GM12878 (cell line): ENCODE measurements around the gene GPR78. TPM values are rescaled to one million over a fixed set of nuclear protein-coding genes. Genes with fewer than 3 reads are reported as not detected.

Experiments used
- ATAC-seq: fragments of 200-7000 bp; cut with Tn5 transposase; 3 replicates; pipeline ENCODE4 v1.9.1; 2020; ENCODE audit warnings: mild to moderate bottlenecking, moderate library complexity
- BruUV-seq: library from RNA; stranded (reverse); fragments of 400-500 nt; replicated peaks from 2 replicates; lab custom pipeline; 2021; lab: Mats Ljungman, UMichigan
- CTCF ChIA-PET: fragments of 300-600 bp; sonication (Branson Sonifier 250); formaldehyde crosslinking; extraction: SDS; loops from one replicate; lab custom pipeline; 2021; ENCODE audit warnings: inconsistent platforms; lab: Yijun Ruan, JAX
- POLR2A ChIA-PET: fragments of 350-600 bp; formaldehyde crosslinking; extraction: SDS; loops from one replicate; lab custom pipeline; 2021; ENCODE audit warnings: inconsistent platforms; lab: Charles Lee
- RAD21 ChIA-PET: fragments of 300-600 bp; sonication (Branson Sonifier 250); formaldehyde crosslinking; loops from one replicate; lab custom pipeline; 2023; ENCODE audit warnings: antibody characterized with exemption; ENCODE audit not compliant: unreplicated experiment; lab: Charles Lee
- SMC1A ChIA-PET: fragments of 300-600 bp; sonication (Branson Sonifier 250); formaldehyde crosslinking; loops from one replicate; lab custom pipeline; 2023; ENCODE audit not compliant: unreplicated experiment, uncharacterized antibody; lab: Charles Lee
- DNase-seq: peaks from one replicate; pipeline ENCODE4 v3.0.0-alpha.2; 2011; ENCODE audit warnings: low read depth, low spot score
- FAIRE-seq: peaks from 3 replicates; lab custom pipeline; 2011; peaks lifted over from hg19 to GRCh38; lab: Jason Lieb, UNC
- H2AFZ ChIP-seq: 2 replicates; pipeline ENCODE4 v1.6.0; 2011; ENCODE audit warnings: low read depth, low read length, control low read depth; ENCODE audit not compliant: control insufficient read depth
- H3K27ac ChIP-seq: 2 replicates; pipeline ENCODE4 v1.5.1; 2011; ENCODE audit warnings: control low read depth; ENCODE audit not compliant: control insufficient read depth, insufficient read depth
- H3K27me3 ChIP-seq, 2 experiments: replicated peaks in 1 of 2; 2 replicates each; pipeline versions ENCODE4 v1.6.0 to v1.6.1; 2011; ENCODE audit warnings: low read length in 1 of 2; ENCODE audit not compliant: control insufficient read depth in 2 of 2, insufficient read depth in 2 of 2
- H3K36me3 ChIP-seq, 2 experiments: 2 replicates each; pipeline ENCODE4 v1.5.1; 2011; ENCODE audit warnings: low read length in 1 of 2; ENCODE audit not compliant: control insufficient read depth in 2 of 2, insufficient read depth in 2 of 2
- H3K4me1 ChIP-seq: 2 replicates; pipeline ENCODE4 v1.6.1; 2011; ENCODE audit warnings: mild to moderate bottlenecking, low read length, moderate library complexity, mixed read lengths; ENCODE audit not compliant: control insufficient read depth, insufficient read depth
- H3K4me2 ChIP-seq: 2 replicates; pipeline ENCODE4 v1.6.0; 2011; ENCODE audit warnings: control low read depth; ENCODE audit not compliant: control insufficient read depth, insufficient read depth
- H3K4me3 ChIP-seq: fragments of 200-600 bp; sonication (generic); 2 replicates; pipeline ENCODE4 v1.5.1; 2016
- H3K79me2 ChIP-seq: 2 replicates; pipeline ENCODE4 v1.6.0; 2011; ENCODE audit warnings: low read length; ENCODE audit not compliant: control insufficient read depth, insufficient read depth
- H3K9ac ChIP-seq: 2 replicates; pipeline ENCODE4 v1.8.0; 2011; ENCODE audit warnings: low read length, control low read depth, mixed read lengths; ENCODE audit not compliant: control insufficient read depth, insufficient read depth
- H3K9me3 ChIP-seq: replicated peaks from 3 replicates; pipeline ENCODE4 v1.5.1; 2011; ENCODE audit warnings: mild to moderate bottlenecking, low read length; ENCODE audit not compliant: control insufficient read depth, insufficient read depth
- H4K20me1 ChIP-seq: 2 replicates; pipeline ENCODE4 v1.6.0; 2011; ENCODE audit not compliant: control insufficient read depth, insufficient read depth
- MAX ChIP-seq: IDR thresholded peaks from 2 replicates; pipeline ENCODE4 v1.6.1; 2012; ENCODE audit warnings: low read depth, low read length, improper control_type of control experiment
- MTA3 ChIP-seq: IDR thresholded peaks from 2 replicates; pipeline ENCODE4 v1.6.1; 2012; ENCODE audit warnings: low read length, inconsistent platforms, borderline replicate concordance
- NFYB ChIP-seq: IDR thresholded peaks from 2 replicates; pipeline ENCODE4 v1.6.1; 2011; ENCODE audit warnings: low read depth, mild to moderate bottlenecking, low read length, improper control_type of control experiment, moderate library complexity; ENCODE audit not compliant: insufficient read depth
- POLR2AphosphoS2 ChIP-seq: IDR thresholded peaks from 2 replicates; pipeline ENCODE4 v1.6.1; 2011; ENCODE audit warnings: low read depth, mild to moderate bottlenecking, low read length, improper control_type of control experiment, moderate library complexity
- SIX5 ChIP-seq: IDR thresholded peaks from 2 replicates; pipeline ENCODE4 v1.6.1; 2011; ENCODE audit warnings: mild to moderate bottlenecking, low read depth, low read length, moderate library complexity; ENCODE audit not compliant: severe bottlenecking
- SKIL ChIP-seq: fragments of 450-650 bp; IDR thresholded peaks from 2 replicates; pipeline ENCODE4 v1.6.1; 2017; ENCODE audit warnings: mild to moderate bottlenecking, low read depth, inconsistent platforms; ENCODE audit not compliant: poor library complexity, severe bottlenecking
- SMAD5 ChIP-seq: IDR thresholded peaks from 2 replicates; pipeline ENCODE4 v1.6.1; 2016; ENCODE audit warnings: antibody characterized with exemption, low read depth
- SMC3 ChIP-seq: IDR thresholded peaks from 2 replicates; pipeline ENCODE4 v1.6.1; 2011; ENCODE audit warnings: low read length, improper control_type of control experiment, borderline replicate concordance
- TARDBP ChIP-seq: IDR thresholded peaks from 2 replicates; pipeline ENCODE4 v1.6.1; 2016; ENCODE audit warnings: borderline replicate concordance
- TCF3 ChIP-seq: IDR thresholded peaks from 2 replicates; pipeline ENCODE4 v1.6.1; 2012; ENCODE audit warnings: low read depth, mild to moderate bottlenecking, low read length, borderline replicate concordance; ENCODE audit not compliant: insufficient read depth
- ZBTB4 ChIP-seq: fragments of 450-650 bp; formaldehyde crosslinking; IDR thresholded peaks from 2 replicates; pipeline ENCODE4 v1.4.0; 2022; ENCODE audit warnings: mild to moderate bottlenecking, moderate library complexity
- ZBTB40 ChIP-seq: fragments of 450-650 bp; IDR thresholded peaks from 2 replicates; pipeline ENCODE4 v1.6.1; 2016; ENCODE audit warnings: mild to moderate bottlenecking, moderate library complexity, borderline replicate concordance
- ZNF24 ChIP-seq: fragments of 450-650 bp; IDR thresholded peaks from 2 replicates; pipeline ENCODE4 v1.6.1; 2017; ENCODE audit warnings: antibody characterized with exemption, mild to moderate bottlenecking
- ZNF274 ChIP-seq: IDR thresholded peaks from one replicate; pipeline ENCODE4 v1.8.0; 2011; ENCODE audit not compliant: insufficient read length, insufficient read depth
- WGBS: methylation state at CpG from one replicate; pipeline ENCODE4 v1.1.6; 2016; ENCODE audit warnings: low lambda C conversion rate; ENCODE audit not compliant: insufficient replicate concordance, insufficient coverage; ENCODE audit errors: missing lambda C conversion rate; 5-methylcytosine and 5-hydroxymethylcytosine counted together
- in situ Hi-C: fragments of 300-500 bp; cut with MboI; formaldehyde crosslinking; loops from 9 replicates; pipeline ENCODE4 v1.14.3; 2018; ENCODE audit warnings: mixed read lengths
- intact Hi-C: fragments of 100-400 bp; cut with micrococcal nuclease; formaldehyde crosslinking; loops from one replicate; pipeline ENCODE4 v1.14.2; 2022; ENCODE audit not compliant: unreplicated experiment
- polyA plus RNA-seq, 11 experiments: library from polyadenylated mRNA; depleted of rRNA in 4 of 11; unstranded in 6 of 11; stranded (reverse) in 5 of 11; fragments of >200 nt; fragmentation: Nextera tagmentation in 4 of 11; fragmentation: Illumina TruSeq in 1 of 11; extraction: Ambion mirVana in 4 of 11; extraction: Trizol in 1 of 11; gene quantifications; 1 replicate in 1 of 11; 2 replicates in 10 of 11; pipeline versions ENCODE4 v1.2.1 to v1.2.3, GENCODE V29; 2011 to 2016; ENCODE audit warnings: inconsistent platforms in 2 of 11, missing spikeins in 2 of 11, low read depth in 1 of 11
- total RNA-seq, 4 experiments: library from RNA; depleted of rRNA in 3 of 4; stranded (reverse); fragments of >200 nt in 3 of 4; fragmentation: Illumina TruSeq in 1 of 4; extraction: Trizol in 1 of 4; gene quantifications; 2 replicates each; pipeline versions ENCODE4 v1.2.1 to v1.2.3, GENCODE V29; 2013 to 2021

GPR78 gene
- total and polyA plus RNA-seq, 10 of the 15 experiments (the other 5 are each of a cell fraction or from before 2014, with no cell fraction given): 0.03 TPM; not detected in 9

GRCh38 chr4:8542776-8543525, 37.2 kb upstream of the GPR78 start:
- ATAC-seq: no peak
- no peak overlapping the region for H3K9ac ChIP-seq
- TF ChIP-seq ZNF274 (no peak), MTA3 (no peak), SMC3 (no peak), POLR2AphosphoS2 (no peak), TCF3 (no peak), ZBTB4 (no peak), ZNF24 (no peak), MAX (no peak), ZBTB40 (no peak), TARDBP (no peak), SIX5 (no peak), SMAD5 (no peak), NFYB (no peak), SKIL (no peak)

More at GRCh38 chr4:8542776-8543525, 37.2 kb upstream of the GPR78 start:
- 64% methylated on average over 12 of the region's 16 CpGs for WGBS
- BruUV-seq: no TSS peak
- Histone ChIP-seq H2AFZ (no peak overlapping the region), H4K20me1 (no peaks in the 10 kb centered on the region), H3K27me3 (no peaks in the 10 kb centered on the region), H3K36me3 (no peaks in the 10 kb centered on the region), H3K27ac (no peak overlapping the region), H3K4me3 (no peak overlapping the region), H3K4me1 (peaks cover 8% of the 10 kb centered on the region), H3K9me3 (no peaks in the 10 kb centered on the region), H3K79me2 (no peaks in the 10 kb centered on the region), H3K4me2 (no peak overlapping the region)
- intact Hi-C loops (no loop called here), in situ Hi-C loops (no loop called here)
- SMC1A ChIA-PET: no interaction called here
- POLR2A ChIA-PET: no interaction called here
- RAD21 ChIA-PET: no interaction called here
- CTCF ChIA-PET: no interaction called here
- FAIRE-seq (no peak), DNase-seq (no peak)
